DMS 273 treated with DMSO at 0.1 percent for 48 hours (cell line): ENCODE data around the gene RSPH1.

ENCODE experiments used
- DNase-seq: peaks from one replicate; lab custom pipeline; 2025; lab: John Stamatoyannopoulos, UW

The RSPH1 gene

GRCh38 chr21:42513985-42514882, 18.2 kb upstream of the RSPH1 start:
- DNase-seq: no peak

- no peak for DNase-seq
Measured at GRCh38 chr21:42513151-42513984, 17.3 kb upstream of the RSPH1 start, which contains the start of gene SLC37A1. Gene SLC37A1, plus strand, starts transcription at chr21:42513852. Its CDS starts 4,603 bp downstream, at chr21:42518455.

DNA sequence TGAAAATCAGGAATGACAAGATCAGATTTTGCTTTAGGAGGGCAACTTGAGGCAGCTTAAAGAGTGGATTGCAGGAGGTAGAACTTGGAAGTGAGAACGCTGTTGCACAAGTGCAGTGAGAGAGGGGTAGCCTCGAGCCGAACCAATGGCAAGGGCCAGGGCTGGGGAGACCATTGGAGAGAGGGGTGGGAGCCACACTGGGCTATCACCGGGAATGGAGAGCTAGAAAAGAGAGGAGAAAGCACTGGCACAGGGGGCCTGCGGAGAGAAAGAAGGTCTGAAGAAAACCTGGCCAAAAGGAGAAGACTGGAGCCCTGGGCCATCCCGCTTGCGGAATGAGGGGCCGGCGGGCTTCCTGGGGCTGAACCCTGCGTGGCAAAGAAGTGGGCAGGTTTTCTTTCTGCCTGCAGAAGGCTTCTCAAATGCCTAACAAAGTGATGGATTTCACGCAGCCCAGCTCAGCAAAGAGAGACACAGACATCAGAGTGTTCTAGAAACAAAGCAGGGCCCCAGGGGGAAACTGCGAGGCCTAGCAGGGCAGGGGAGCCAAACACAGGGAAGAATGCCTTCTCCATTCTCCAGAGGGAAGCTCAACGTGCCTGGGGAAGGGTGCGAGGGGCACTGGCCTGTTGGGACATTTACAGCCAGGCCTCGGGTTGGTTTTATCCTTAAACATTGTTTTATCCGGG, 16.5 kb upstream of the RSPH1 start:
- no peak for DNase-seq

DNA sequence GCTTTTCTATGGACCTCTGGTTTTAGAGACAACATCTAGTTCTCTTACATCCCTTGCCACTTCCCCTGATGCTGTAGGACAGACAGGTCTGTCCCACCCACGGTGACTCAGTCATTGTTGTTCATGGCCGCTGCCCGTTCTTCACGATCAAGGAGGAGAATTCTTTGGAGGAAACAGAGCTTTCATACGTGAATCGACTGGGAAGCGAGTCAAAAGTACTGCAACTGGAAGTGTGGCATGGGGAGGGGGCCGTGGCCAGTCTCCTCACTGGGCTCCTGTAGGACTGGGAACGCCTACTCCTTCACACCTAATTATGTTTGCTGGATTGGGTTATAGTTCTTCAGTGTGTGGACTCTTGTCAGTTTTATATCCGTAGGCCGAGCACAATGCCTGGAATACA, 13.2 kb upstream of the RSPH1 start:
- DNase-seq: no peak

- no peak for DNase-seq
Measured at GRCh38 chr21:42508371-42508770, 12.3 kb upstream of the RSPH1 start.

- DNase-seq: no peak
Measured at GRCh38 chr21:42507418-42507817, 11.4 kb upstream of the RSPH1 start.

GRCh38 chr21:42505090-42505726, 9.2 kb upstream of the RSPH1 start:
- DNase-seq: no peak

DNA sequence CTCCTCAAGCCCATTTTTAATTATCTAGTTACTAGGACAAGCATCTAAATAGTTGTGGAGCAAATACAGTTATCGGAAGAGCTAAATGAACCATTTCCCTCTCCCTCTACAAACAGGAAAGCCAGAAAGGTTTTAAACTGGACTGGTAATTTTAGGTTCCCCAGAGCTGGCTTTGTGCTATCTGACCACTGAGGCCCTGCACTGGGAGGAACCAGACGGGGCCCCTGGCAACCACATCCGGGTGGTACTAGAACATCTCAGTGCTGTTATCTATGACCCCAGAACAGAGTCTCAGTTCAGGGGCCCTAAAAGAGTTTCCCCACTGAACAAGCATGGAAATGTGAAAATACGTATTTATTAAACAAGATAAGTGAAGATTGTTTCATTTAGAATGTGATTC, 7.7 kb upstream of the RSPH1 start:
- no peak for DNase-seq

DNA sequence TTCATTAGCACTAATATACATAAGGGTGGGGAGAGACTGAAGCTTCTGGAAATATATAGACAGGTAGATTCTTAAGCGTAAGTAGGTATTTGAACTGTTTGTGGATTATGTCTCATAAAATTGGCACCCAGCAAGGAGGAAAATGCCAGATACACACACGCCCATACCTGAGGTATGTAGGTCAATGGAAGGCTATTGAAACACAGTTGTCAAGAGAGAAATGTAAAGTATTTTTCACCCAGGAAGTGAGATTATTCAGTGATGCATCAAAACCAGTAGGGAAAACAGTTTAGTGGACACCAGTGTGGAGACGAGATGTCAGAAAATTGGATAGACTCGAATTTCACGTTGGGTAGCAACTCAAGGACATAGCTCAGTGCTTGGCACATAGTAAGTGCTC, 4.7 kb upstream of the RSPH1 start:
- DNase-seq: no peak

- DNase-seq: no peak
Measured at GRCh38 chr21:42500225-42500624, 4.2 kb upstream of the RSPH1 start.

DNA sequence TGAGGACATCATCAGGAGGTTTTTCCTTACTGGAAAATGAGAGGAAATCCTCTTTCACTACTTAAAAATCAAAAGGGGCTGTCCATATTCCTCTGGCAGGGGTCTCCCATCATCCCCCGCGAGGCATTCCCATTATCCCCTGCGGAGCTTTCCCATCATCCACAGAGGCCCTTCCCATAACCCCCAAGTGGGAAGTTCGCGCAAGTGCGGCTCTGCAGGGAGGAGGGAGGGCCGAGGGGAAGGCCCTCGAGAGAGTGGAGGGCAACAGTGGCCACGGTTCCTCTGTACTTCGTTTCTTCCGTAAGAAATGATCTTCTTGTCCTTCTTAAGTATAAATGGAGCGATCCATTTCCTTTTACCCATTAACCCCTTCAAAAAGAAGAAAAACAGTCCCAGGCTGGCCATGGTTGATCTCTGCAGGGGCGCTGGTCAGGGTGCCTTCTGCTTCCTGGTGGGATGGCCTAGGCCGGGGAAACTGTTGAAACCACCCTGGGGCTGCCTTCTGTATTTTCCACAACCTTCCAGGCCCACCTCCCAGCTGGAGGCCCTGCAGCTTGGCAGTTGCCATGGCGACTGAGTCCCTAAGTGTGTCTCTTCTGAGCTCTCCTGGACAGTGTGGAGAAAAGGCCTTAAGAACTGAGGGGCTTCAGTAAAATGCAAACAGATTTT, 3.6 kb upstream of the RSPH1 start:
- DNase-seq: no peak

DNA sequence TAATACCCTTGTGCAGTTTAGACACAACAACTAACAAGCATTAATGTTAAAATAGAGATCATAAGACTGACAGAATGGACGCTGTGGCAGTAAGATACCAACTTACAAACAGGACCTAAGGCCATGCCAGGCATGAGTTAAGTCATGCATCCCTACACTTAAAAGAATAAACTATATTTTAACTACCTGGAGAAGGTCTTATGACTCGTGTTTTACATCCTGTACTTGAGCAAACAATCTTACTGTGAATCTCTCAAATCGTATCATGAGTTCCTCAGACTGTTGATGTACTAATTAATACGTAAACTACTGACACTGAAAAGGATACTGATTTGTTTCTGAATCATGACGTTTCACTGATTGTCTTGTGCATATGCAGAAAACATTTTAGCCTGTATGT, 2.0 kb upstream of the RSPH1 start:
- no peak for DNase-seq

DNA sequence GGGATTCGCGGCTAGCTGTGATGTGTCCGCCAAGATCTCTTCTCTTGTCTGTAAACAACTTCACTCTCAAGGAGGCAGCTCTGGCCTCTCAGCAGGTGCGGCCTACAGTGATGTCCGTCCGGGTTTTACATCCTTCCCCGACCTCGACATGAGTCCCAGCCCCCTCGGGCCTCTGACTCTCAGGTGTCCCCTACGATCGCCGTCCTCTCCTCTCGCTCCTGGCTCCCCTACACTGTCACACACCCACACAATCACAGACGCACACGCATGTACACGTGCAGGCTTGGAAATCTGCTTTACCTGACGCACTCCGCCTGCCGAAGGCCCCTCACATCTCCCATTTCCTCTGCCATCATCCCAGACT, 797 bp upstream of the RSPH1 start:
- no peak for DNase-seq

- no peak for DNase-seq
Measured at GRCh38 chr21:42495765-42496119, 282 bp downstream of the RSPH1 start.

- DNase-seq: no peak
Measured at GRCh38 chr21:42495027-42495426, 997 bp downstream of the RSPH1 start.

DNA sequence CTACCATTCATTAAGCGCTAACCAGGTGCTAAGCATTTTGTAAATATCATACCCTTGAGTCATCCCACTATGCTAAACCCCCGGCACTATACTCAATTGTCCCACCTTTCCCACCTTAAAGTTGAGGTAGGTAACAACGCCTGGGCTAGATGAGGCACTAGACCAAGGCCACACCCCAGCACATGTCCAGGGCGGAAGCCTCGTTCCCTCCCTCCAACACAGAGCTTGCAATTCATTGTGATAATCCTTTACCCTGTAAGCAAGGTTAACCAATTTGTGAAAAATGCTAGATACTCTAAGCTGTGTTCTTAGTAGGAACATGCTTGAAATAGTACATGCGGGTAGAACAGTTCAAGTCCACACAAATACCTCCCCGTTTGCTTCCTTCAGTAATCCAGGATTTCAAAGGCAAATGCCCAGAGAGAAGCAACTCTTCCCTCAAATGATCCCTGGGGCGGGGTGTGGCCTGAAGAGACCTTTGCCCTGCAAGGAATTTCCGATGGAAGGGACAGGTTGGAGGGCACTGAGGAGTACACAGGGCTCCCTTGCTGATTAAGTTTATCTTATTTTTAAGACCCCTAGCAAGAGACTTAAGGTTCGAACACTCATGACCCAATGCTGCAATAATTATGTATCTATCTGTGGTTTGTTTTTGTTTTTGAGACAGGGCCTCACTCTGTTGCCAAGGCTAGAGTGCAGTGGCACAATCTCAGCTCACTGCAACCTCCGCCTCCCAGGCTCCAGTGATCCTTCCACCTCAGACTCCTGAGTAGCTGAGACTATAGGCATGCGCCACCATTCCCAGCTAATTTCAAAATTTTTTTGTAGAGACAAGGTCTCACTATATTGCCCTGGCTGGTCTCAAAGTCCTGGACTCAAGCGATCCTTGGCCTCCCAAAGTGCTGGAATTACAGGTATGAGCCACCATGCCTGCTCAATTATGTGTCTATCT, 2.6 kb downstream of the RSPH1 start:
- no peak for DNase-seq

GRCh38 chr21:42492201-42492600, 3.8 kb downstream of the RSPH1 start:
- DNase-seq: no peak

DNA sequence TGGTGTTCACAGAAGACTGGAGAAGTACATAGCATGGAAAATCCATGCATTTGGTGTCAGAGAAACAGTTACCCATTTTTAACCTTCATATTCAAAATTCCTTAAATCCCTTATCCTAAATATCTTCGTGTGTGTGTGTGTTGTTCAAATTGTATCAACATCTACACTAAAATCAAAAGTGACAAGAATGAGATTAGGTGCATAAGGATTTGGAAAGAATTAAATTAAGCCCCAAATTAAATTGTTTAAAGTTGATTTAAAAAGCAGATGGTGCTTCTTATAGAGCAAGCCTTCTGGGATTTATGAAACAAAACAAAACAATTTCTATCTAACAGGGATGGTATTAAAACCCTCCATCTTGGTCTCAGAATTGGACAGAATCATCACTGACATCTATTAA, 4.7 kb downstream of the RSPH1 start:
- DNase-seq: no peak

DNA sequence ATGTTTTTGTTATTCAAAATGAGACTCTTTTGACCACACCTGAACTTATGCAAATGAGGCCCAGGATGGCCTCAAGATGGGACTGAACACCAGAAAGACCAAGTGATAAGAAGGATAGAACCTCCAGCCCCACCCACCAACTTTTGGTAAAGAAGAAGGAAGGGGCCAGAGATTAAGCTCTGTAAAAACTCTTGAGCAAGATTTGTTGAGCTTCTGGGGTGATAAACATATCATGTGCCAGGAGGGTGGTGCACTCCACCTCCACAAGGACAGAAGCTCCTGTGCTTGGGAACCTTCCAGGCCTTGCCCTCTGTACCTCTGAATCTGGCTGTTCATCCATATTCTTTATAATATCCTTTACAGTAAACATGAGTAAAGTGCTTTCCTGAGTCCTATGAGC, 5.3 kb downstream of the RSPH1 start:
- DNase-seq: no peak

GRCh38 chr21:42489991-42490390, 6.0 kb downstream of the RSPH1 start:
- DNase-seq: no peak
